Loucy (cell line): ENCODE results near the gene NOX4.

Experiments
- EZH2phosphoT487 ChIP-seq: fragments of 200-600 bp; IDR thresholded peaks from 2 replicates; pipeline ENCODE4 v1.6.1; 2018; ENCODE audit warnings: antibody characterized with exemption, mild to moderate bottlenecking, moderate library complexity, borderline replicate concordance
- TF ChIP-seq, protein P1 (sequence below): fragments of 200-600 bp; sonication (generic); conservative IDR thresholded peaks from 2 replicates; pipeline ENCODE4 v1.5.1; 2014; ENCODE audit warnings: mild to moderate bottlenecking, antibody characterized with exemption, low read length

DNA sequence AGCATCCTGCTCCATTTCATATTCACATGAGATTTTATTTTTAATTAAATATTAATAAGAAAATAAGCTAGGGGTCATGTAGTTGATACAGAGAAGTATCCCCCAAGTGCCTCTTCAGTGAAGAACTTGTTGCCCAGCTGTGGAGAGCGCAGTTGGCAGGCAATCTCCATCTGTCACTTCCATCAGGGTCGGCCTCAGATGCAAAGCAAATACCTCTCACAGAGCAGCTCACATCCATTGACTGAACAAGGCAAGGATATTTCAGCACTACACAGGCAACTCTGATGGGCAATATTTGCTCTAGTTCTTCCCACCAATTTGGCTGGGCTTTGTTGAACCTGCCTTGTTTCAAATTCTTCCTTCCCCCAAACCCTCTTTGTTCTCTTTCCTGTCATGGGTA is 129.4 kb downstream of the NOX4 start:
- TF ChIP-seq, protein P1, sequence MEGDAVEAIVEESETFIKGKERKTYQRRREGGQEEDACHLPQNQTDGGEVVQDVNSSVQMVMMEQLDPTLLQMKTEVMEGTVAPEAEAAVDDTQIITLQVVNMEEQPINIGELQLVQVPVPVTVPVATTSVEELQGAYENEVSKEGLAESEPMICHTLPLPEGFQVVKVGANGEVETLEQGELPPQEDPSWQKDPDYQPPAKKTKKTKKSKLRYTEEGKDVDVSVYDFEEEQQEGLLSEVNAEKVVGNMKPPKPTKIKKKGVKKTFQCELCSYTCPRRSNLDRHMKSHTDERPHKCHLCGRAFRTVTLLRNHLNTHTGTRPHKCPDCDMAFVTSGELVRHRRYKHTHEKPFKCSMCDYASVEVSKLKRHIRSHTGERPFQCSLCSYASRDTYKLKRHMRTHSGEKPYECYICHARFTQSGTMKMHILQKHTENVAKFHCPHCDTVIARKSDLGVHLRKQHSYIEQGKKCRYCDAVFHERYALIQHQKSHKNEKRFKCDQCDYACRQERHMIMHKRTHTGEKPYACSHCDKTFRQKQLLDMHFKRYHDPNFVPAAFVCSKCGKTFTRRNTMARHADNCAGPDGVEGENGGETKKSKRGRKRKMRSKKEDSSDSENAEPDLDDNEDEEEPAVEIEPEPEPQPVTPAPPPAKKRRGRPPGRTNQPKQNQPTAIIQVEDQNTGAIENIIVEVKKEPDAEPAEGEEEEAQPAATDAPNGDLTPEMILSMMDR: no peak
- no peak for TF ChIP-seq EZH2phosphoT487
